Esophagus muscularis mucosa (tissue), 4 donors: ENCODE results near the gene RTEL1. TPM values are rescaled to one million over a fixed set of nuclear protein-coding genes. Genes with fewer than 3 reads are reported as not detected.
A peak's percentile ranks its signal among the peaks of the same experiment; 100 is the strongest.

Source experiments
- DNase-seq: peaks from one replicate; pipeline ENCODE4 v3.0.0-alpha.2; 2017; ENCODE audit errors: extremely low spot score
- H3K27ac ChIP-seq, 4 donors: fragments of 200-600 bp; sonication (generic); replicated peaks in 1 of 4; 1 replicate in 3 of 4; 2 replicates in 1 of 4; pipeline ENCODE4 v1.5.1; 2016 to 2019; ENCODE audit warnings: mild to moderate bottlenecking in 1 of 4
- H3K27me3 ChIP-seq, 4 donors: fragments of 200-600 bp; sonication (generic); one replicate each; pipeline versions ENCODE4 v1.5.1 to v1.6.0; 2016 to 2019
- H3K36me3 ChIP-seq, 4 donors: fragments of 200-600 bp; sonication (generic); one replicate each; pipeline ENCODE4 v1.5.1; 2016 to 2019
- H3K4me1 ChIP-seq, 4 donors: fragments of 200-600 bp; sonication (generic); one replicate each; pipeline ENCODE4 v1.5.1; 2016 to 2019
- H3K4me3 ChIP-seq, 4 donors: fragments of 200-600 bp; sonication (generic); 1 replicate in 2 of 4; 2 replicates in 2 of 4; pipeline ENCODE4 v1.5.1; 2016 to 2019; ENCODE audit warnings: mild to moderate bottlenecking in 4 of 4, moderate library complexity in 1 of 4
- H3K9me3 ChIP-seq, 4 donors: fragments of 200-600 bp; sonication (generic); 1 replicate in 3 of 4; 2 replicates in 1 of 4; pipeline ENCODE4 v1.5.1; 2016 to 2019
- EP300 ChIP-seq: sonication (generic); formaldehyde crosslinking; IDR thresholded peaks from one replicate; pipeline ENCODE4 v1.6.1; 2017; ENCODE audit warnings: antibody characterized with exemption
- POLR2A ChIP-seq: fragments of 450-650 bp; IDR thresholded peaks from one replicate; pipeline ENCODE4 v1.6.1; 2017; ENCODE audit warnings: antibody characterized with exemption, moderate library complexity, mild to moderate bottlenecking, low read depth
- POLR2AphosphoS5 ChIP-seq, 2 donors: sonication (generic); formaldehyde crosslinking; IDR thresholded peaks; one replicate each; pipeline ENCODE4 v1.6.1; 2017; ENCODE audit warnings: antibody characterized with exemption in 2 of 2
- WGBS: methylation state at CpG from one replicate; pipeline ENCODE4 v1.1.5; 2018; 5-methylcytosine and 5-hydroxymethylcytosine counted together
- intact Hi-C: fragments of 100-400 bp; cut with DNase I; formaldehyde crosslinking; loops from one replicate; pipeline ENCODE4 v1.15.1; 2023
- total RNA-seq, 4 donors: library from RNA; depleted of rRNA; stranded (reverse); fragments of >200 nt; gene quantifications; one replicate each; pipeline versions ENCODE4 v1.1.0 to v1.2.1, GENCODE V29; 2016
- TF ChIP-seq, protein P1 (sequence below), 3 experiments: fragments of 200-600 bp in 2 of 3; fragments of 450-650 bp in 1 of 3; sonication (generic) in 2 of 3; IDR thresholded peaks; one replicate each; pipeline ENCODE4 v1.5.1; 2017 to 2019; ENCODE audit warnings: antibody characterized with exemption in 3 of 3, mild to moderate bottlenecking in 2 of 3, moderate library complexity in 1 of 3

The RTEL1 gene
- total RNA-seq, 4 donors from 2014 or later: 8.4 to 13.4 (median 9.6) TPM

- Histone ChIP-seq H3K9me3 (no peaks in the 10 kb centered on the region), H3K4me3 (peak overlapping the region; percentile 16 to 36 (median 24)), H3K36me3 (peaks cover 0 to 13% (median 5%) of the 10 kb centered on the region in 4 donors), H3K27me3 (no peaks in the 10 kb centered on the region), H3K27ac (peak overlapping the region; percentile 72 to 85 (median 82)), H3K4me1 (peaks cover 60 to 76% (median 70%) of the 10 kb centered on the region in 4 donors)
- intact Hi-C loops: no loop called here
- WGBS: 30% methylated on average over 22 of the region's 45 CpGs
- peak; percentile 67 to 77 for TF ChIP-seq POLR2AphosphoS5 (IDR thresholded peaks at IDR 0.05)
- TF ChIP-seq, protein P1, sequence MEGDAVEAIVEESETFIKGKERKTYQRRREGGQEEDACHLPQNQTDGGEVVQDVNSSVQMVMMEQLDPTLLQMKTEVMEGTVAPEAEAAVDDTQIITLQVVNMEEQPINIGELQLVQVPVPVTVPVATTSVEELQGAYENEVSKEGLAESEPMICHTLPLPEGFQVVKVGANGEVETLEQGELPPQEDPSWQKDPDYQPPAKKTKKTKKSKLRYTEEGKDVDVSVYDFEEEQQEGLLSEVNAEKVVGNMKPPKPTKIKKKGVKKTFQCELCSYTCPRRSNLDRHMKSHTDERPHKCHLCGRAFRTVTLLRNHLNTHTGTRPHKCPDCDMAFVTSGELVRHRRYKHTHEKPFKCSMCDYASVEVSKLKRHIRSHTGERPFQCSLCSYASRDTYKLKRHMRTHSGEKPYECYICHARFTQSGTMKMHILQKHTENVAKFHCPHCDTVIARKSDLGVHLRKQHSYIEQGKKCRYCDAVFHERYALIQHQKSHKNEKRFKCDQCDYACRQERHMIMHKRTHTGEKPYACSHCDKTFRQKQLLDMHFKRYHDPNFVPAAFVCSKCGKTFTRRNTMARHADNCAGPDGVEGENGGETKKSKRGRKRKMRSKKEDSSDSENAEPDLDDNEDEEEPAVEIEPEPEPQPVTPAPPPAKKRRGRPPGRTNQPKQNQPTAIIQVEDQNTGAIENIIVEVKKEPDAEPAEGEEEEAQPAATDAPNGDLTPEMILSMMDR (IDR thresholded peaks at IDR 0.05): no peak
- TF ChIP-seq POLR2A: no peak
- TF ChIP-seq EP300: peak; percentile 81
- DNase-seq: peak; percentile 95
These were observed 28.6 kb downstream of the RTEL1 start for GRCh38 chr20:63686492-63687321.

GRCh38 chr20:63687419-63688178 lies 29.5 kb downstream of the RTEL1 start:
- intact Hi-C loops: no loop called here
- H3K9me3 ChIP-seq: no peaks in the 10 kb centered on the region
- DNase-seq: no peak
- 87% methylated on average over 10 of the region's 29 CpGs for WGBS
- H3K4me1 ChIP-seq: peaks cover 51 to 73% (median 68%) of the 10 kb centered on the region in 4 donors
- TF ChIP-seq EP300 (no peak), POLR2A (no peak), POLR2AphosphoS5 (IDR thresholded peaks at IDR 0.05) (no peak)
- TF ChIP-seq, protein P1 (IDR thresholded peaks at IDR 0.05): no peak
- H3K36me3 ChIP-seq: peaks cover 0 to 13% (median 5%) of the 10 kb centered on the region in 4 donors
- H3K27ac ChIP-seq: peak overlapping the region; percentile 72 to 85 (median 82)
- H3K27me3 ChIP-seq: no peaks in the 10 kb centered on the region
- peak overlapping the region in 3 of 4 donors; percentile 16 to 36 (median 21) for H3K4me3 ChIP-seq

DNA sequence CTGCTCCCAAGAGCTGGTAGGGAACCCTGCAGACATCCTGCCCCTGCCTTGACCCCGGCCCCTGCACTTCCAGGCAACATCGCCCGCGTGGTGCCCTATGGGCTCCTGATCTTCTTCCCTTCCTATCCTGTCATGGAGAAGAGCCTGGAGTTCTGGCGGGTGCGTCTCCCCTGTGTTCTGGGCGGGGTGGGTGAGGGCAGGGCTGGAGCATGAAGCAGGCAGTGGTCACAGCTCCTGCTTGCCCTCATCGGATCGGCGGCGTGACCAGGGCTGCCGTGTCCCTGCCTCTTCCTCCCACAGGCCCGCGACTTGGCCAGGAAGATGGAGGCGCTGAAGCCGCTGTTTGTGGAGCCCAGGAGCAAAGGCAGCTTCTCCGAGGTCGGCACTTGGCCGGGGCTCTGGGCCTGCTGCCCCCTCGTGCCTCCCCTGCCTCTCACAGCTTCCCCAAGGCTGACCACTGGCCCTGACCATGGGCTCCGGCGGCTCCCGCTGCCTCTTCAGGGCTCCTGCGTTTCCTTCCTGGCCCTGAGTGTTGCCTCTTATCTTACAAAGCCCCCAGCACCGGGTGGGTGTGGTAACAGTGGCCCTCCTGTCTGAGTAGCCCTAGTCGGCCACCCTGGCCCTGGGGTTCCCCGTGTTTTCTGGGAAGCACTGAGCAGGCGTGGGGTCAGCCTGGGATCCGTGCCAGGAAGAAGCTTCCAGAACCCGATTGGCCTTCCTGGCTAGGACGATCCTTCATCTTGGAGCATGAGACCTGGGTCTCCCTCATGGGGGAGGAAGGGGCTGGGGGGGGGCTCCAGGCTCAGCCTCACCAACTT lies 30.3 kb downstream of the RTEL1 start:
- no peak for DNase-seq
- TF ChIP-seq POLR2AphosphoS5 (IDR thresholded peaks at IDR 0.05) (peak in 1 of 2 donors; percentile 18), POLR2A (no peak), EP300 (no peak)
- TF ChIP-seq, protein P1 (IDR thresholded peaks at IDR 0.05): no peak
- intact Hi-C loops: no loop called here
- Histone ChIP-seq H3K9me3 (no peaks in the 10 kb centered on the region), H3K4me3 (no peak overlapping the region), H3K27ac (peak overlapping the region; percentile 72 to 85 (median 82)), H3K36me3 (peaks cover 0 to 13% (median 7%) of the 10 kb centered on the region in 4 donors), H3K4me1 (peaks cover 43 to 70% (median 62%) of the 10 kb centered on the region in 4 donors), H3K27me3 (no peaks in the 10 kb centered on the region)
- WGBS: 62% methylated on average over 25 of the region's 31 CpGs
